HCT116 (cell line): ENCODE results near the gene PHC3. TPM values are rescaled to one million over a fixed set of nuclear protein-coding genes. Genes with fewer than 3 reads are reported as not detected.

Source experiments
- ATAC-seq: fragments of 200-7000 bp; cut with Tn5 transposase; 2 replicates; pipeline ENCODE4 v1.9.1; 2020; ENCODE audit warnings: mild to moderate bottlenecking, moderate library complexity
- BruUV-seq: library from RNA; stranded (reverse); fragments of 400-500 nt; replicated peaks from 2 replicates; lab custom pipeline; 2021; lab: Mats Ljungman, UMichigan
- CTCF ChIA-PET: fragments of 300-600 bp; sonication (Branson Sonifier 250); formaldehyde crosslinking; loops from one replicate; lab custom pipeline; 2021; ENCODE audit warnings: antibody characterized with exemption; lab: Charles Lee
- POLR2A ChIA-PET: fragments of 300-600, 350-600 bp; sonication (Branson Sonifier 250); formaldehyde crosslinking; loops from one replicate; lab custom pipeline; 2021; ENCODE audit warnings: antibody characterized with exemption; lab: Charles Lee
- RAD21 ChIA-PET, 2 experiments: fragments of 300-600 bp; sonication (Branson Sonifier 250); formaldehyde crosslinking; loops; one replicate each; lab custom pipeline; 2023; ENCODE audit warnings: low total read pairs in 2 of 2; ENCODE audit not compliant: uncharacterized antibody in 2 of 2, unreplicated experiment in 2 of 2, low non-redundant PET in 1 of 2; lab: Charles Lee
- DNase-seq: peaks from one replicate; pipeline ENCODE4 v3.0.0-alpha.2; 2010; ENCODE audit warnings: low read depth, low spot score
- H2AFZ ChIP-seq: fragments of 200-600 bp; shearing (Covaris generic), sonication (generic); 2 replicates; pipeline ENCODE4 v1.6.1; 2017; ENCODE audit warnings: low read depth, mixed run types, mixed read lengths, antibody characterized with exemption, low read length; ENCODE audit not compliant: poor library complexity, severe bottlenecking
- H3K27ac ChIP-seq: 2 replicates; pipeline ENCODE4 v1.5.1; 2012; ENCODE audit warnings: low read depth, low read length
- H3K27me3 ChIP-seq: fragments of 200-600 bp; sonication (generic); 2 replicates; pipeline ENCODE4 v1.6.1; 2016; ENCODE audit warnings: mixed run types, low read length, mixed read lengths; ENCODE audit not compliant: insufficient read depth
- H3K36me3 ChIP-seq, 2 experiments: fragments of 200-500 bp in 1 of 2; fragments of 200-600 bp in 1 of 2; sonication (Bioruptor generic) in 1 of 2; sonication (generic) in 1 of 2; 2 replicates each; pipeline versions ENCODE4 v1.5.1 to v1.6.1; 2014 to 2016; ENCODE audit warnings: low read length in 2 of 2, inconsistent platforms in 1 of 2, mixed read lengths in 1 of 2, mixed run types in 1 of 2; ENCODE audit not compliant: insufficient read depth in 2 of 2, control insufficient read depth in 1 of 2
- H3K4me1 ChIP-seq, 2 experiments: fragments of 200-600 bp in 1 of 2; sonication (generic) in 1 of 2; 2 replicates each; pipeline versions ENCODE4 v1.5.1 to v1.6.1; 2012 to 2017; ENCODE audit warnings: low read length in 2 of 2, inconsistent platforms in 1 of 2, mild to moderate bottlenecking in 1 of 2, mixed read lengths in 1 of 2, mixed run types in 1 of 2, moderate library complexity in 1 of 2; ENCODE audit not compliant: insufficient read depth in 2 of 2, control insufficient read depth in 1 of 2
- H3K4me2 ChIP-seq: fragments of 200-600 bp; sonication (generic); 2 replicates; pipeline ENCODE4 v1.6.1; 2017; ENCODE audit warnings: mixed run types, low read length, mixed read lengths
- H3K4me3 ChIP-seq, 2 experiments: fragments of 200-600 bp in 1 of 2; sonication (generic) in 1 of 2; replicated peaks in 1 of 2; 2 replicates each; pipeline ENCODE4 v1.5.1; 2011 to 2016; ENCODE audit warnings: low read length in 2 of 2, control low read depth in 1 of 2, low read depth in 1 of 2, mild to moderate bottlenecking in 1 of 2, mixed read lengths in 1 of 2, mixed run types in 1 of 2
- H3K79me2 ChIP-seq: fragments of 200-600 bp; sonication (generic); 2 replicates; pipeline ENCODE4 v1.6.1; 2017; ENCODE audit warnings: mild to moderate bottlenecking, mixed run types, low read length, moderate library complexity, mixed read lengths; ENCODE audit not compliant: insufficient read depth
- H3K9ac ChIP-seq: fragments of 200-600 bp; sonication (generic); 2 replicates; pipeline ENCODE4 v1.6.1; 2016; ENCODE audit warnings: low read length, mixed read lengths
- H3K9me2 ChIP-seq: fragments of 200-600 bp; sonication (generic), shearing (Covaris generic); 2 replicates; pipeline ENCODE4 v1.6.1; 2017; ENCODE audit warnings: mixed run types, mild to moderate bottlenecking, moderate library complexity; ENCODE audit not compliant: insufficient read depth
- H3K9me3 ChIP-seq, 2 experiments: fragments of 200-500 bp in 1 of 2; fragments of 200-600 bp in 1 of 2; sonication (Bioruptor generic) in 1 of 2; sonication (generic) in 1 of 2; 2 replicates each; pipeline ENCODE4 v1.6.1; 2014 to 2017; ENCODE audit warnings: low read length in 2 of 2, mixed read lengths in 2 of 2, inconsistent platforms in 1 of 2, low read depth in 1 of 2, mild to moderate bottlenecking in 1 of 2, mixed run types in 1 of 2, moderate library complexity in 1 of 2; ENCODE audit not compliant: control insufficient read depth in 1 of 2, insufficient read depth in 1 of 2
- H4K20me1 ChIP-seq: fragments of 200-600 bp; sonication (generic), shearing (Covaris generic); 2 replicates; pipeline ENCODE4 v1.6.1; 2017; ENCODE audit warnings: mixed run types, mild to moderate bottlenecking, moderate library complexity; ENCODE audit not compliant: insufficient read depth
- CBX3 ChIP-seq: IDR thresholded peaks from 2 replicates; pipeline ENCODE4 v1.6.1; 2012; ENCODE audit warnings: low read depth
- ELF1 ChIP-seq: IDR thresholded peaks from 2 replicates; pipeline ENCODE4 v1.6.1; 2012; ENCODE audit warnings: low read depth, borderline replicate concordance
- EZH2phosphoT487 ChIP-seq: fragments of 200-600 bp; IDR thresholded peaks from 2 replicates; pipeline ENCODE4 v1.6.1; 2018; ENCODE audit warnings: antibody characterized with exemption, borderline replicate concordance
- JUND ChIP-seq: IDR thresholded peaks from 2 replicates; pipeline ENCODE4 v1.6.1; 2012
- POLR2A ChIP-seq: IDR thresholded peaks from 2 replicates; pipeline ENCODE4 v1.7.0; 2011; ENCODE audit warnings: borderline replicate concordance; ENCODE audit not compliant: insufficient read depth, insufficient read length; ENCODE audit errors: extremely low read depth
- YY1 ChIP-seq: IDR thresholded peaks from 2 replicates; pipeline ENCODE4 v1.6.1; 2011; ENCODE audit warnings: low read length, low read depth, moderate library complexity, mild to moderate bottlenecking; ENCODE audit not compliant: insufficient replicate concordance; ENCODE audit errors: extremely low read depth
- ZNF274 ChIP-seq: fragments of 200-500 bp; sonication (Bioruptor generic); IDR thresholded peaks from 2 replicates; pipeline ENCODE4 v1.6.1; 2014; ENCODE audit warnings: mild to moderate bottlenecking, low read depth, low read length, inconsistent platforms
- intact Hi-C: fragments of 100-400 bp; cut with micrococcal nuclease; formaldehyde crosslinking; loops from 2 replicates; pipeline ENCODE4 v1.10.0; 2022
- total RNA-seq: library from RNA; stranded (reverse); gene quantifications from one replicate; pipeline ENCODE4 v1.2.1, GENCODE V29; 2021; ENCODE audit not compliant: unreplicated experiment
- TF ChIP-seq, protein P1 (sequence below): IDR thresholded peaks from 2 replicates; pipeline ENCODE4 v1.6.1; 2011; ENCODE audit warnings: mild to moderate bottlenecking, low read length, moderate library complexity; ENCODE audit not compliant: insufficient replicate concordance; ENCODE audit errors: extremely low read depth
- TF ChIP-seq, protein P2 (sequence below): IDR thresholded peaks from 2 replicates; pipeline ENCODE4 v1.6.1; 2012

The PHC3 gene
- total RNA-seq, 1 experiment from 2014 or later, result 40.1 TPM

DNA sequence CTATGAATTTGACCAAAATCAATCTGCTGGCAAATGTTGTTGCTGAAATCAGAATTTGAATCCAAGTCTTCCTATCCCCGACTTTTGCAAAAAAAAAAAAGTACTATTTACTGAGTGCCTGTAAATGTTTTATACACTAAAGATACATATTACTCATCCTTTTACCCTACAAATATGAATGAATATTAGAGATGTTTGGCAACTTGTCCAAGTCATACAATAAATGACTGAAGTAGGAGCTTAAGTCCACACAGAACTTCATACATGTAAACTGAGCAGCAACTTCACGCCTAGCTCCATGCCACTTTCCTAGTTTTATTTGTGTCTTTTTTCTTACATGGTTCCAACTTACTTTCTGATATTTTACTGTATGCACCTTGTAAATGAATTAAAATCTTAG, 39.2 kb downstream of the PHC3 start:
- H3K36me3 ChIP-seq, result no peaks in the 10 kb centered on the region
- H3K4me1 ChIP-seq, result no peaks in the 10 kb centered on the region
- POLR2A ChIA-PET, result no interaction called here
- no peaks in the 10 kb centered on the region for H3K9me3 ChIP-seq
- ATAC-seq (no peak), DNase-seq (no peak)
- H3K9me2 ChIP-seq, result no peaks in the 10 kb centered on the region
- H3K79me2 ChIP-seq, result peaks cover 21% of the 10 kb centered on the region; the same call in 1 of the 2 replicates
- no peaks in the 10 kb centered on the region for H4K20me1 ChIP-seq
- intact Hi-C loops, result no loop called here
- RAD21 ChIA-PET, result no interaction called here
- no peaks in the 10 kb centered on the region for H3K27me3 ChIP-seq
- no peak overlapping the region for H3K27ac ChIP-seq
- no peak overlapping the region for H2AFZ ChIP-seq
- H3K4me3 ChIP-seq, result no peak overlapping the region
- TF ChIP-seq, protein P1, sequence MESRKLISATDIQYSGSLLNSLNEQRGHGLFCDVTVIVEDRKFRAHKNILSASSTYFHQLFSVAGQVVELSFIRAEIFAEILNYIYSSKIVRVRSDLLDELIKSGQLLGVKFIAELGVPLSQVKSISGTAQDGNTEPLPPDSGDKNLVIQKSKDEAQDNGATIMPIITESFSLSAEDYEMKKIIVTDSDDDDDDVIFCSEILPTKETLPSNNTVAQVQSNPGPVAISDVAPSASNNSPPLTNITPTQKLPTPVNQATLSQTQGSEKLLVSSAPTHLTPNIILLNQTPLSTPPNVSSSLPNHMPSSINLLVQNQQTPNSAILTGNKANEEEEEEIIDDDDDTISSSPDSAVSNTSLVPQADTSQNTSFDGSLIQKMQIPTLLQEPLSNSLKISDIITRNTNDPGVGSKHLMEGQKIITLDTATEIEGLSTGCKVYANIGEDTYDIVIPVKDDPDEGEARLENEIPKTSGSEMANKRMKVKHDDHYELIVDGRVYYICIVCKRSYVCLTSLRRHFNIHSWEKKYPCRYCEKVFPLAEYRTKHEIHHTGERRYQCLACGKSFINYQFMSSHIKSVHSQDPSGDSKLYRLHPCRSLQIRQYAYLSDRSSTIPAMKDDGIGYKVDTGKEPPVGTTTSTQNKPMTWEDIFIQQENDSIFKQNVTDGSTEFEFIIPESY, result no peak
- TF ChIP-seq POLR2A (no peak), JUND (no peak), EZH2phosphoT487 (no peak), ELF1 (no peak), CBX3 (no peak), YY1 (no peak), ZNF274 (no peak)
- TF ChIP-seq, protein P2, sequence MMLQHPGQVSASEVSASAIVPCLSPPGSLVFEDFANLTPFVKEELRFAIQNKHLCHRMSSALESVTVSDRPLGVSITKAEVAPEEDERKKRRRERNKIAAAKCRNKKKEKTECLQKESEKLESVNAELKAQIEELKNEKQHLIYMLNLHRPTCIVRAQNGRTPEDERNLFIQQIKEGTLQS, result no peak
- no peak overlapping the region for H3K9ac ChIP-seq
- no TSS peak for BruUV-seq
- CTCF ChIA-PET, result no interaction called here
- H3K4me2 ChIP-seq, result no peak overlapping the region
